ENCODE data around the gene SDCCAG8. TPM values are rescaled to one million over a fixed set of nuclear protein-coding genes. Genes with fewer than 3 reads are reported as not detected.

SDCCAG8 gene
- total and polyA plus RNA-seq, 2 experiments from 2014 or later, result 28.3 to 39.3 TPM

DNA sequence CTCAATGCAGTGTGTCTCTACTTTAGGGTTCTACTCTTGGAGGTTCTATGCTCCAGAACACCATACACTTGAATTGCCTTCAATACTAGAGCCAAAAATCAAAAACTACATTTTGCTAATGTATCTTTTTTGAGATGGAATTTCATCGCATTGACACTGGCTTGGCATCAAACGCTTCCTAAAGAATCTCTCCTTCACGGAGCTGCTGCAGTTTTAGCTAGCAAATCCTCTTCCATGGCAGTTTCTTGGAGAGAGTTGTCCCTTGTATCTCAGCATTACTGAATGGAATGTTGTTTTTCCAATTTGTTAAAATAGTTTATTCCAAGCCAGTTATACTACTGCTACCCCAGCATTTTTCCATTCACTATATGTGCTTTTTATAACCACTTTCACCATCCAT is 17.7 kb downstream of the SDCCAG8 start:
- H3K9me3 ChIP-seq (ENCODE audit: low read depth), result no peaks in the 10 kb centered on the region
- WGBS (ENCODE audit: low lambda C conversion rate, missing lambda C conversion rate), result 95% methylated on average over 3 of the region's 3 CpGs
- peaks cover 3% of the 10 kb centered on the region for H3K4me1 ChIP-seq (ENCODE audit: insufficient read depth)
- no peak overlapping the region for H3K4me3 ChIP-seq
- no peaks in the 10 kb centered on the region for H3K27me3 ChIP-seq
- H3K27ac ChIP-seq, result no peak overlapping the region
- no peaks in the 10 kb centered on the region for H3K36me3 ChIP-seq (replicated peaks; ENCODE audit: insufficient read depth, low read depth)
- H3K4me2 ChIP-seq, result no peak overlapping the region
- no peaks in the 10 kb centered on the region for H4K20me1 ChIP-seq (ENCODE audit: insufficient read depth, poor library complexity, severe bottlenecking)
- TF ChIP-seq EZH2phosphoT487 (IDR thresholded peaks at IDR 0.05; ENCODE audit: low read depth, severe bottlenecking, unreplicated experiment) (no peak), EZH2 (IDR thresholded peaks at IDR 0.05; ENCODE audit: borderline replicate concordance) (no peak)
- H3K79me2 ChIP-seq, result peaks cover 5% of the 10 kb centered on the region
- DNase-seq (ENCODE audit: low spot score), result no peak
- no peaks in the 10 kb centered on the region for H3K9me2 ChIP-seq (replicated peaks; ENCODE audit: insufficient read depth)
- no peak overlapping the region for H2AFZ ChIP-seq

DNA sequence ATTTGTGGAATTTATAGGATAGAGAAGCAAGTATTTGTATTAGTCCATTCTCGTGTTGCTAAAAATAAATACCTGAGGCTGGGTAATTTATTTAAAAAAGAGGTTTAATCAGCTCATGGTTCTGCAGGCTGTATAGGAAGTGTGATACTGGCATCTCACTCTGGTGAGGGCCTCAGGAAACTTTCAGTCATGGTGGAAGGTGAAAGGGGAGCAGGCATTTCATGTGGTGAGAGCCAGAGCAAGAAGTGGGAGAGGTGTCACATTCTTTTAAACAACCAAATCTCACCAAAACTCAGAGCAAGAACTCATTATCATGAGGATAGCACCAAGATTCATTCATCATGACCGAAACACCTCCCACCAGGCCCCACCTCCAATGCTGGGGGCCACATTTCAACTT is 18.1 kb downstream of the SDCCAG8 start:
- Histone ChIP-seq H3K4me3 (no peak overlapping the region), H4K20me1 (ENCODE audit: insufficient read depth, poor library complexity, severe bottlenecking) (no peaks in the 10 kb centered on the region), H2AFZ (no peak overlapping the region), H3K27ac (no peak overlapping the region), H3K36me3 (replicated peaks; ENCODE audit: insufficient read depth, low read depth) (no peaks in the 10 kb centered on the region), H3K27me3 (no peaks in the 10 kb centered on the region), H3K4me2 (no peak overlapping the region), H3K9me3 (ENCODE audit: low read depth) (no peaks in the 10 kb centered on the region), H3K4me1 (ENCODE audit: insufficient read depth) (no peaks in the 10 kb centered on the region), H3K79me2 (peaks cover under 1% of the 10 kb centered on the region), H3K9me2 (replicated peaks; ENCODE audit: insufficient read depth) (no peaks in the 10 kb centered on the region)
- TF ChIP-seq, protein P1, sequence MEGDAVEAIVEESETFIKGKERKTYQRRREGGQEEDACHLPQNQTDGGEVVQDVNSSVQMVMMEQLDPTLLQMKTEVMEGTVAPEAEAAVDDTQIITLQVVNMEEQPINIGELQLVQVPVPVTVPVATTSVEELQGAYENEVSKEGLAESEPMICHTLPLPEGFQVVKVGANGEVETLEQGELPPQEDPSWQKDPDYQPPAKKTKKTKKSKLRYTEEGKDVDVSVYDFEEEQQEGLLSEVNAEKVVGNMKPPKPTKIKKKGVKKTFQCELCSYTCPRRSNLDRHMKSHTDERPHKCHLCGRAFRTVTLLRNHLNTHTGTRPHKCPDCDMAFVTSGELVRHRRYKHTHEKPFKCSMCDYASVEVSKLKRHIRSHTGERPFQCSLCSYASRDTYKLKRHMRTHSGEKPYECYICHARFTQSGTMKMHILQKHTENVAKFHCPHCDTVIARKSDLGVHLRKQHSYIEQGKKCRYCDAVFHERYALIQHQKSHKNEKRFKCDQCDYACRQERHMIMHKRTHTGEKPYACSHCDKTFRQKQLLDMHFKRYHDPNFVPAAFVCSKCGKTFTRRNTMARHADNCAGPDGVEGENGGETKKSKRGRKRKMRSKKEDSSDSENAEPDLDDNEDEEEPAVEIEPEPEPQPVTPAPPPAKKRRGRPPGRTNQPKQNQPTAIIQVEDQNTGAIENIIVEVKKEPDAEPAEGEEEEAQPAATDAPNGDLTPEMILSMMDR (IDR thresholded peaks at IDR 0.05; ENCODE audit: poor library complexity), result no peak
- TF ChIP-seq EZH2phosphoT487 (IDR thresholded peaks at IDR 0.05; ENCODE audit: low read depth, severe bottlenecking, unreplicated experiment), result no peak
- TF ChIP-seq EZH2 (IDR thresholded peaks at IDR 0.05; ENCODE audit: borderline replicate concordance), result no peak
- WGBS (ENCODE audit: low lambda C conversion rate, missing lambda C conversion rate), result 95% methylated on average over 2 of the region's 2 CpGs
- DNase-seq (ENCODE audit: low spot score), result no peak

DNA sequence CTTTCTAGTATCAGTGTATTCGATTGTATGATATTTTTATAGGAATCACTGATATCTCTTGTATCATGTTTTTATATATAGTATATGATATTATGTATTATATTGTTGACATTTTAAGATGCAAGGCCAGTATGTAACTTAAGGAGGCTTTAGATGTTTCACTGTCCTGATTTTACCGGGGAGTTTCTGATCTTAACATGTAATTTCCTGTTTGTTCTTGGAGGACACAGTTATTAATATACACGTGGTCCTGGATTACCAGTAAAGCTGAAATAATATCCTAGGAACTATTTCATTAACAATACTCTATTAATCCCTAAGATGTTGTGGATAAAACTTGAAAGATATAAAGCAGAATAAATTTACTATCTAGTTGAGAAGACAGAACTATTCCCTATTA is 19.5 kb downstream of the SDCCAG8 start:
- no peak overlapping the region for H2AFZ ChIP-seq
- H4K20me1 ChIP-seq (ENCODE audit: insufficient read depth, poor library complexity, severe bottlenecking), result no peaks in the 10 kb centered on the region
- 88% methylated on average over 3 of the region's 3 CpGs for WGBS (ENCODE audit: low lambda C conversion rate, missing lambda C conversion rate)
- H3K4me2 ChIP-seq, result no peak overlapping the region
- no peaks in the 10 kb centered on the region for H3K79me2 ChIP-seq
- no peaks in the 10 kb centered on the region for H3K9me3 ChIP-seq (ENCODE audit: low read depth)
- H3K36me3 ChIP-seq (replicated peaks; ENCODE audit: insufficient read depth, low read depth), result no peaks in the 10 kb centered on the region
- no peak overlapping the region for H3K27ac ChIP-seq
- TF ChIP-seq, protein P1 (IDR thresholded peaks at IDR 0.05; ENCODE audit: poor library complexity), result no peak
- TF ChIP-seq EZH2 (IDR thresholded peaks at IDR 0.05; ENCODE audit: borderline replicate concordance) (no peak), EZH2phosphoT487 (IDR thresholded peaks at IDR 0.05; ENCODE audit: low read depth, severe bottlenecking, unreplicated experiment) (no peak)
- no peak for DNase-seq (ENCODE audit: low spot score)
- no peaks in the 10 kb centered on the region for H3K27me3 ChIP-seq
- no peaks in the 10 kb centered on the region for H3K4me1 ChIP-seq (ENCODE audit: insufficient read depth)
- H3K9me2 ChIP-seq (replicated peaks; ENCODE audit: insufficient read depth), result no peaks in the 10 kb centered on the region
- no peak overlapping the region for H3K4me3 ChIP-seq

DNA sequence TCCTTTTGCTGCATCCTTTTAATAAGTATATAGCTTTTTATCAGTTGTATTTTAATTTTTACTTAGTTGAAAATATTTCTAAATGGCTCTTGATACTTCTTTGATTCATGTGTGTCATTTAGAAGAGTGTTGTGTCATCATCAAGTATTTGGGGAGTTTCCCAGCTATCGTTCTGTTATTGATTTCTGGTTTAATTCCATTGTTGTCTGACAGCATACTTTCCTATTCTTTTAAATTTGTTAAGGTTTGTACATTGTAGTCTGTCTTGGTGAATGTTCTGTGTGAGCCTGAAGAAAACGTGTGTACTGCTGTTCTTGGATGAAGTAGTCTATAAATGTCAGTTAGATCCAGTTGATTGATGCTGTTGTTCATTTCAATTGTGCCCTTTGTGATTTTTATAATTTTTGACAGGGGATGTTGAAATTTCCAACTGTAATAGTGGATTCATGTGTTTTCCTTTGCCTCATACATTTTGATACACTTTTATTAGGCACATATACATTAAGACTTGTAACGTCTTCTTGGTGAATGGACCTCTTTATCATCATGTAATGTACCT is 24.8 kb downstream of the SDCCAG8 start:
- Histone ChIP-seq H3K9me2 (replicated peaks; ENCODE audit: insufficient read depth) (no peaks in the 10 kb centered on the region), H3K4me3 (no peak overlapping the region), H3K36me3 (replicated peaks; ENCODE audit: insufficient read depth, low read depth) (no peaks in the 10 kb centered on the region), H4K20me1 (ENCODE audit: insufficient read depth, poor library complexity, severe bottlenecking) (no peaks in the 10 kb centered on the region), H3K79me2 (no peaks in the 10 kb centered on the region), H3K27me3 (no peaks in the 10 kb centered on the region), H3K27ac (no peak overlapping the region), H2AFZ (no peak overlapping the region), H3K4me2 (no peak overlapping the region), H3K9me3 (ENCODE audit: low read depth) (no peaks in the 10 kb centered on the region), H3K4me1 (ENCODE audit: insufficient read depth) (no peaks in the 10 kb centered on the region)
- no peak for DNase-seq (ENCODE audit: low spot score)
- no peak for TF ChIP-seq EZH2phosphoT487 (IDR thresholded peaks at IDR 0.05; ENCODE audit: low read depth, severe bottlenecking, unreplicated experiment)
- 79% methylated on average over 3 of the region's 3 CpGs for WGBS (ENCODE audit: low lambda C conversion rate, missing lambda C conversion rate)
